ENCODE measurements around the gene FAHD1.

FAHD1 gene

DNA sequence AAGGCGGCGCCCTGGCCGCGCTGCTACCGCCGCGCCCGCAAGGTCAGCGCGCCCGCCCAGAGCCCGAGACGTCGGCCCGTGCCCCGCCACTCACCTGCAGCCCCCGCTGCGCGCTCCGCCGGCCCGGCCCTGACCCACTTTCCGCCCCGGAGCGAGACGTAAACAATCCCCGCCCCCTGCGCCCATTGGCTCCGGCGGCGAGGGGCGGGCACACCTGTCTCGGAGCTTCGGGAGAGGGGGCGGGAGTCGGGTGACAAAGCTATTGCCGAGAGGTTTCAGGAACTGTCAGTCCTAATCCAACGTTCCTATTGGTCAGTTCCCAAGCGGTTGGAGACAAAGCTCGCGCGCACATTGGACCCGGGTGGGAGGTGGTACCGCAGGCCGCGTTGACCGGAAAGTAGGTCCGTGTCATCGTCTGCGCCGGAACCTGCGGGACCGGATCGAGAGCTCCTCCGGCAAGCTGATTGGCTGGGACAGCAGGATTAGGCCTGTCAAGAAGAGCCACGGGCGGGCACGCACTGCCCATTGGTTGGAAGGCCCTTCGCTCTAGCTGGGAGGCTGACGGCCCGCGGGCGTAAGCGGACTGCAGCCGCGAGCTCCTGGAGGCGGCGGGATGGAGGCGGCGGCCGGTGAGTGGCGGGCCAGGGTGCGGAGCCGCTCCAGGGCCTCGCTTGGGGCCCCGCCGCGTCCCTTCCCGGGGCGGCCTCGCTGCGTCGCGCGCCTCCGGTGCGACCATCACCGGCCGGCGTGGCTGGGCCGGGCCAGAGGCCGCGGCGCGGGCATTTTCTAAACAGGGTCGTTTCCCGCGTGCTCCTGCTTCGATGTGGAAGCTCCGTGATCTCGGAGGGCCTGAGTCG lies 44.4 kb upstream of the FAHD1 start, which contains the start of the genes NUBP2 and SPSB3 (continued):
- TF ChIP-seq ZNF449 (tag by site-specific recombination; IDR thresholded peaks at IDR 0.05) (no peak), ZBTB17 (tag by site-specific recombination; IDR thresholded peaks at IDR 0.05) (peak; percentile 29; the same call in 1 of the 2 replicates), ZNF571 (tag by site-specific recombination; IDR thresholded peaks at IDR 0.05) (no peak), ZNF654 (tag by site-specific recombination; IDR thresholded peaks at IDR 0.05; ENCODE audit: low read depth) (no peak), ZBTB20 (tag by site-specific recombination; IDR thresholded peaks at IDR 0.05) (peak; percentile 80), BCL11A (tag by site-specific recombination; IDR thresholded peaks at IDR 0.05; ENCODE audit: low read depth) (0 out of 2 replicates have a peak, but pooled peaks have one; percentile 49), ZNF660 (tag by site-specific recombination; IDR thresholded peaks at IDR 0.05) (peak; percentile 76; the same call in 1 of the 2 replicates), BCL11B (tag by site-specific recombination; IDR thresholded peaks at IDR 0.05; ENCODE audit: low read depth) (peak; percentile 89; the same call in 1 of the 2 replicates), ZNF239 (tag by site-specific recombination; IDR thresholded peaks at IDR 0.05) (no peak), KLF9 (tag by site-specific recombination; IDR thresholded peaks at IDR 0.05; ENCODE audit: low read depth) (peak; percentile 49), ZNF600 (tag by site-specific recombination; IDR thresholded peaks at IDR 0.05) (peak; percentile 68; the same call in 1 of the 2 replicates), ZNF843 (tag by site-specific recombination; IDR thresholded peaks at IDR 0.05) (0 out of 2 replicates have a peak, but pooled peaks have one; percentile 9), ZNF76 (tag by site-specific recombination; IDR thresholded peaks at IDR 0.05; ENCODE audit: borderline replicate concordance, low read depth) (peak; percentile 58; the same call in 1 of the 2 replicates), ZNF302 (tag by site-specific recombination; IDR thresholded peaks at IDR 0.05; ENCODE audit: low read depth) (no peak), ZNF19 (tag by site-specific recombination; IDR thresholded peaks at IDR 0.05; ENCODE audit: low read depth) (no peak), SP3 (tag by site-specific recombination; IDR thresholded peaks at IDR 0.05) (peak; percentile 99), ZNF561 (tag by site-specific recombination; IDR thresholded peaks at IDR 0.05; ENCODE audit: borderline replicate concordance) (peak; percentile 69; the same call in 1 of the 2 replicates), ZNF768 (tag by site-specific recombination; IDR thresholded peaks at IDR 0.05) (no peak), HOXD13 (CRISPR knock-in tag; IDR thresholded peaks at IDR 0.05; ENCODE audit: borderline replicate concordance) (no peak), SCRT1 (tag by site-specific recombination; IDR thresholded peaks at IDR 0.05; ENCODE audit: borderline replicate concordance) (no peak), KLF7 (tag by site-specific recombination; IDR thresholded peaks at IDR 0.05; ENCODE audit: borderline replicate concordance) (no peak), KLF10 (tag by site-specific recombination; IDR thresholded peaks at IDR 0.05) (peak; percentile 71; the same call in 1 of the 2 replicates), ZNF10 (tag by site-specific recombination; IDR thresholded peaks at IDR 0.05) (no peak), GLIS1 (tag by site-specific recombination; IDR thresholded peaks at IDR 0.05) (peak; percentile 28; the same call in 1 of the 2 replicates), ZNF169 (tag by site-specific recombination; IDR thresholded peaks at IDR 0.05) (no peak), ZEB2 (tag by site-specific recombination; IDR thresholded peaks at IDR 0.05) (peak; percentile 99)
- TF ChIP-seq, protein P1, sequence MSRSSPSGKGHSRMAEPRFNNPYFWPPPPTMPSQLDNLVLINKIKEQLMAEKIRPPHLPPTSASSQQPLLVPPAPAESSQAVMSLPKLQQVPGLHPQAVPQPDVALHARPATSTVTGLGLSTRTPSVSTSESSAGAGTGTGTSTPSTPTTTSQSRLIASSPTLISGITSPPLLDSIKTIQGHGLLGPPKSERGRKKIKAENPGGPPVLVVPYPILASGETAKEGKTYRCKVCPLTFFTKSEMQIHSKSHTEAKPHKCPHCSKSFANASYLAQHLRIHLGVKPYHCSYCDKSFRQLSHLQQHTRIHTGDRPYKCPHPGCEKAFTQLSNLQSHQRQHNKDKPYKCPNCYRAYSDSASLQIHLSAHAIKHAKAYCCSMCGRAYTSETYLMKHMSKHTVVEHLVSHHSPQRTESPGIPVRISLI (tag by site-specific recombination; IDR thresholded peaks at IDR 0.05): no peak
- TF ChIP-seq, protein P2, sequence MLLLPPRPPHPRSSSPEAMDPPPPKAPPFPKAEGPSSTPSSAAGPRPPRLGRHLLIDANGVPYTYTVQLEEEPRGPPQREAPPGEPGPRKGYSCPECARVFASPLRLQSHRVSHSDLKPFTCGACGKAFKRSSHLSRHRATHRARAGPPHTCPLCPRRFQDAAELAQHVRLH (tag by site-specific recombination; IDR thresholded peaks at IDR 0.05): peak; percentile 100
- TF ChIP-seq, protein P3, sequence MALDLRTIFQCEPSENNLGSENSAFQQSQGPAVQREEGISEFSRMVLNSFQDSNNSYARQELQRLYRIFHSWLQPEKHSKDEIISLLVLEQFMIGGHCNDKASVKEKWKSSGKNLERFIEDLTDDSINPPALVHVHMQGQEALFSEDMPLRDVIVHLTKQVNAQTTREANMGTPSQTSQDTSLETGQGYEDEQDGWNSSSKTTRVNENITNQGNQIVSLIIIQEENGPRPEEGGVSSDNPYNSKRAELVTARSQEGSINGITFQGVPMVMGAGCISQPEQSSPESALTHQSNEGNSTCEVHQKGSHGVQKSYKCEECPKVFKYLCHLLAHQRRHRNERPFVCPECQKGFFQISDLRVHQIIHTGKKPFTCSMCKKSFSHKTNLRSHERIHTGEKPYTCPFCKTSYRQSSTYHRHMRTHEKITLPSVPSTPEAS (tag by site-specific recombination; IDR thresholded peaks at IDR 0.05): no peak
- TF ChIP-seq, protein P4, sequence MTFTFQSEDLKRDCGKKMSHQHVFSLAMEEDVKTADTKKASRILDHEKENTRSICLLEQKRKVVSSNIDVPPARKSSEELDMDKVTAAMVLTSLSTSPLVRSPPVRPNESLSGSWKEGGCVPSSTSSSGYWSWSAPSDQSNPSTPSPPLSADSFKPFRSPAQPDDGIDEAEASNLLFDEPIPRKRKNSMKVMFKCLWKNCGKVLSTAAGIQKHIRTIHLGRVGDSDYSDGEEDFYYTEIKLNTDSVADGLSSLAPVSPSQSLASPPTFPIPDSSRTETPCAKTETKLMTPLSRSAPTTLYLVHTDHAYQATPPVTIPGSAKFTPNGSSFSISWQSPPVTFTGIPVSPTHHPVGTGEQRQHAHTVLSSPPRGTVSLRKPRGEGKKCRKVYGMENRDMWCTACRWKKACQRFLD (tag by site-specific recombination; IDR thresholded peaks at IDR 0.05): no peak
- TF ChIP-seq, protein P5, sequence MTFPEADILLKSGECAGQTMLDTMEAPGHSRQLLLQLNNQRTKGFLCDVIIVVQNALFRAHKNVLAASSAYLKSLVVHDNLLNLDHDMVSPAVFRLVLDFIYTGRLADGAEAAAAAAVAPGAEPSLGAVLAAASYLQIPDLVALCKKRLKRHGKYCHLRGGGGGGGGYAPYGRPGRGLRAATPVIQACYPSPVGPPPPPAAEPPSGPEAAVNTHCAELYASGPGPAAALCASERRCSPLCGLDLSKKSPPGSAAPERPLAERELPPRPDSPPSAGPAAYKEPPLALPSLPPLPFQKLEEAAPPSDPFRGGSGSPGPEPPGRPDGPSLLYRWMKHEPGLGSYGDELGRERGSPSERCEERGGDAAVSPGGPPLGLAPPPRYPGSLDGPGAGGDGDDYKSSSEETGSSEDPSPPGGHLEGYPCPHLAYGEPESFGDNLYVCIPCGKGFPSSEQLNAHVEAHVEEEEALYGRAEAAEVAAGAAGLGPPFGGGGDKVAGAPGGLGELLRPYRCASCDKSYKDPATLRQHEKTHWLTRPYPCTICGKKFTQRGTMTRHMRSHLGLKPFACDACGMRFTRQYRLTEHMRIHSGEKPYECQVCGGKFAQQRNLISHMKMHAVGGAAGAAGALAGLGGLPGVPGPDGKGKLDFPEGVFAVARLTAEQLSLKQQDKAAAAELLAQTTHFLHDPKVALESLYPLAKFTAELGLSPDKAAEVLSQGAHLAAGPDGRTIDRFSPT (tag by site-specific recombination; IDR thresholded peaks at IDR 0.05): no peak
